B cell (primary cell): ENCODE results near the gene TFF3. TPM values are rescaled to one million over a fixed set of nuclear protein-coding genes. Genes with fewer than 3 reads are reported as not detected.

Source experiments
- ATAC-seq: fragments of 200-7000 bp; cut with Tn5 transposase; one replicate; pipeline ENCODE4 v1.10.0; 2021; ENCODE audit warnings: low read depth, mild to moderate bottlenecking, moderate number of reproducible peaks, moderate library complexity
- CTCF ChIA-PET: fragments of 350-600 bp; sonication (Branson Sonifier 250); formaldehyde crosslinking; loops from one replicate; lab custom pipeline; 2021; ENCODE audit warnings: antibody characterized with exemption, inconsistent platforms; lab: Charles Lee
- POLR2A ChIA-PET: fragments of 350-600 bp; sonication (Branson Sonifier 250); formaldehyde crosslinking; loops from one replicate; lab custom pipeline; 2021; ENCODE audit warnings: antibody characterized with exemption; lab: Charles Lee
- DNase-seq: peaks from one replicate; pipeline ENCODE4 v3.0.0; 2013
- H2AFZ ChIP-seq: 2 replicates; pipeline ENCODE4 v1.6.1; 2012; ENCODE audit warnings: mild to moderate bottlenecking, low read depth, low read length; ENCODE audit not compliant: insufficient read depth, poor library complexity, severe bottlenecking
- H3K27ac ChIP-seq, 2 donors: 1 replicate in 1 of 2; 2 replicates in 1 of 2; pipeline ENCODE4 v1.5.1; 2012 to 2013; ENCODE audit warnings: low read length in 2 of 2, mild to moderate bottlenecking in 2 of 2, moderate library complexity in 1 of 2
- H3K27me3 ChIP-seq, 4 experiments: fragments of 200-600 bp in 1 of 4; sonication (generic) in 1 of 4; replicated peaks in 1 of 4; 1 replicate in 2 of 4; 2 replicates in 2 of 4; pipeline versions ENCODE4 v1.6.1 to v1.7.0; 2013 to 2016; ENCODE audit warnings: low read length in 3 of 4, mild to moderate bottlenecking in 2 of 4, mixed read lengths in 1 of 4, moderate library complexity in 1 of 4; ENCODE audit not compliant: insufficient read depth in 4 of 4, control insufficient read depth in 3 of 4; ENCODE audit errors: control extremely low read depth in 1 of 4
- H3K36me3 ChIP-seq, 2 experiments: replicated peaks in 1 of 2; 1 replicate in 1 of 2; 2 replicates in 1 of 2; pipeline versions ENCODE4 v1.6.1 to v1.7.1; 2013; ENCODE audit warnings: low read length in 1 of 2; ENCODE audit not compliant: insufficient read depth in 2 of 2, control insufficient read depth in 1 of 2; ENCODE audit errors: control extremely low read depth in 1 of 2, extremely low read depth in 1 of 2
- H3K4me1 ChIP-seq, 2 donors: fragments of 200-600 bp in 1 of 2; sonication (generic) in 1 of 2; 1 replicate in 1 of 2; 2 replicates in 1 of 2; pipeline versions ENCODE4 v1.5.1 to v1.6.1; 2013 to 2017; ENCODE audit warnings: low read length in 2 of 2; ENCODE audit not compliant: control insufficient read depth in 2 of 2, insufficient read depth in 2 of 2
- H3K4me2 ChIP-seq: replicated peaks from 2 replicates; pipeline ENCODE3; 2012; ENCODE audit warnings: mild to moderate bottlenecking, low read depth, low read length; ENCODE audit not compliant: poor library complexity, severe bottlenecking
- H3K4me3 ChIP-seq, 5 experiments: fragments of 200-600 bp in 1 of 5; sonication (generic) in 1 of 5; 1 replicate in 3 of 5; 2 replicates in 2 of 5; pipeline versions ENCODE4 v1.5.1 to v1.7.0; 2011 to 2016; ENCODE audit warnings: low read length in 4 of 5, mild to moderate bottlenecking in 4 of 5, low read depth in 2 of 5, control low read depth in 1 of 5, moderate library complexity in 1 of 5; ENCODE audit not compliant: insufficient read depth in 1 of 5; ENCODE audit errors: control extremely low read depth in 1 of 5, extremely low read depth in 1 of 5
- H3K79me2 ChIP-seq: fragments of 200-600 bp; sonication (generic); one replicate; pipeline ENCODE4 v1.6.0; 2016; ENCODE audit warnings: low read length; ENCODE audit not compliant: control insufficient read depth, insufficient read depth
- H3K9ac ChIP-seq: fragments of 200-600 bp; sonication (generic); 2 replicates; pipeline ENCODE4 v1.6.1; 2017; ENCODE audit warnings: mild to moderate bottlenecking, low read length, moderate library complexity
- H3K9me3 ChIP-seq, 3 donors: one replicate each; pipeline versions ENCODE4 v1.6.1 to v1.7.1; 2013; ENCODE audit warnings: low read length in 2 of 3; ENCODE audit not compliant: control insufficient read depth in 2 of 3, insufficient read depth in 1 of 3; ENCODE audit errors: control extremely low read depth in 1 of 3
- H4K20me1 ChIP-seq: 2 replicates; pipeline ENCODE4 v1.6.0; 2012; ENCODE audit warnings: mild to moderate bottlenecking, low read length; ENCODE audit not compliant: insufficient read depth, control insufficient read depth, poor library complexity, severe bottlenecking
- H3K27ac Mint-ChIP-seq: one replicate; pipeline ENCODE4 v1.8.0; 2021; ENCODE audit warnings: mixed read lengths
- H3K27me3 Mint-ChIP-seq: one replicate; pipeline ENCODE4 v1.8.0; 2021; ENCODE audit warnings: mixed read lengths
- H3K4me1 Mint-ChIP-seq: one replicate; pipeline ENCODE4 v1.8.0; 2021; ENCODE audit warnings: mixed read lengths
- H3K4me3 Mint-ChIP-seq: one replicate; pipeline ENCODE4 v1.8.0; 2021; ENCODE audit warnings: mixed read lengths
- H3K9me3 Mint-ChIP-seq: one replicate; pipeline ENCODE4 v1.8.0; 2022; ENCODE audit warnings: mixed read lengths; ENCODE audit not compliant: insufficient read depth
- EZH2 ChIP-seq: IDR thresholded peaks from 2 replicates; pipeline ENCODE4 v1.6.1; 2012; ENCODE audit warnings: borderline replicate concordance, low read depth, mild to moderate bottlenecking, moderate library complexity, low read length; ENCODE audit not compliant: insufficient read depth, poor library complexity, severe bottlenecking
- WGBS: methylation state at CpG from one replicate; pipeline ENCODE4 v1.1.5; 2013; ENCODE audit warnings: missing lambda C conversion rate; ENCODE audit not compliant: insufficient coverage; 5-methylcytosine and 5-hydroxymethylcytosine counted together
- intact Hi-C: fragments of 100-400 bp; cut with micrococcal nuclease; formaldehyde crosslinking; loops from one replicate; pipeline ENCODE4 v1.10.0; 2022
- polyA plus RNA-seq: library from polyadenylated mRNA; depleted of rRNA; stranded (reverse); fragments of >200 nt; gene quantifications from 2 replicates; pipeline ENCODE4 v1.2.3, GENCODE V29; 2012
- total RNA-seq, 2 donors: library from RNA; stranded (reverse); fragments of 120-200 nt in 1 of 2; gene quantifications; 1 replicate in 1 of 2; 2 replicates in 1 of 2; pipeline versions ENCODE4 v1.2.3 to v1.2.4, GENCODE V29; 2013 to 2022
- TF ChIP-seq, protein P1 (sequence below): fragments of 200-600 bp; IDR thresholded peaks from one replicate; pipeline ENCODE4 v1.8.0; 2022; ENCODE audit warnings: antibody characterized with exemption, mild to moderate bottlenecking

The TFF3 gene
- total and polyA plus RNA-seq, 2 donors (not counting 1 experiment from before 2014, with no cell fraction given) = not detected

DNA sequence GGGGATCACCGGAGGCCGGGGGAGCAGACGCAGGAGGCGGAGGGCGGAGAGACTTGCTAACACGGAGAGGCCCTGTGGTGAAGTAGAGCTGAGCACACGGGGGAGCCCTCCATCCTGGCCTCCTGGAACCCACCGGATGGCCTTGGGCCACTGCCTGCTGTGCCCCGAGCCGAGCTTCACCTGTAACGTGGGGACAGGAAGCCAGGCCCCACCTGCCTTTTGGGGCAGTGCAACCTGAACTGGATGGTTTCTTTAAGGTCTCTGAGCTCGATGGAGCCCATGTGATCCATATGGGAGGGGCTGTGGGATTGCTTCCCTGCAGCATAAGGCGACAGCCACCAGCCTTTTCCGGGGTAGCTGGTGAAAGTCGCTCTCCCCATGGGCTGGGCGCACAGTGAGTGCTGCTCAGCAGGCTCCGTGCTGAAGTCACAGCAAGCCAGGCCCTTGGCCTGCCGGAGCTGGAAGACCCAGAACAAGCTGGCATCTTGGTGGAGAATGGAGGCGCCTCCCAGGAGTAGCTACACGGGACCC, 35.8 kb downstream of the TFF3 start:
- ChIA-PET POLR2A (interaction anchor here (0.6 kb wide), 1 partner anchor 1047 kb away, joined by 6 read pairs; no protein-coding TSS in a partner anchor), CTCF (interaction anchor here (2.1 kb wide), 1 partner anchor 20 kb away, joined by 8 read pairs; no protein-coding TSS in a partner anchor)
- ATAC-seq (no peak), DNase-seq (no peak)
- Histone ChIP-seq H3K36me3 (peaks cover 1 to 61% of the 10 kb centered on the region in 2 experiments), H3K79me2 (no peaks in the 10 kb centered on the region), H3K4me3 (no peak overlapping the region), H3K27me3 (no peaks in the 10 kb centered on the region), H3K4me1 (no peaks in the 10 kb centered on the region), H2AFZ (no peak overlapping the region), H3K9me3 (peaks cover 0 to 3% (median 0%) of the 10 kb centered on the region in 3 donors), H3K9ac (no peak overlapping the region), H3K4me2 (no peak overlapping the region), H4K20me1 (peaks cover 4% of the 10 kb centered on the region), H3K27ac (no peak overlapping the region)
- intact Hi-C loops = no loop called here
- Mint-ChIP-seq H3K4me3 (no peak overlapping the region), H3K4me1 (peaks cover 1% of the 10 kb centered on the region), H3K9me3 (no peaks in the 10 kb centered on the region), H3K27me3 (no peaks in the 10 kb centered on the region), H3K27ac (no peak overlapping the region)
- WGBS = 89% methylated on average over 19 of the region's 20 CpGs
- TF ChIP-seq EZH2 = no peak
- TF ChIP-seq, protein P1, sequence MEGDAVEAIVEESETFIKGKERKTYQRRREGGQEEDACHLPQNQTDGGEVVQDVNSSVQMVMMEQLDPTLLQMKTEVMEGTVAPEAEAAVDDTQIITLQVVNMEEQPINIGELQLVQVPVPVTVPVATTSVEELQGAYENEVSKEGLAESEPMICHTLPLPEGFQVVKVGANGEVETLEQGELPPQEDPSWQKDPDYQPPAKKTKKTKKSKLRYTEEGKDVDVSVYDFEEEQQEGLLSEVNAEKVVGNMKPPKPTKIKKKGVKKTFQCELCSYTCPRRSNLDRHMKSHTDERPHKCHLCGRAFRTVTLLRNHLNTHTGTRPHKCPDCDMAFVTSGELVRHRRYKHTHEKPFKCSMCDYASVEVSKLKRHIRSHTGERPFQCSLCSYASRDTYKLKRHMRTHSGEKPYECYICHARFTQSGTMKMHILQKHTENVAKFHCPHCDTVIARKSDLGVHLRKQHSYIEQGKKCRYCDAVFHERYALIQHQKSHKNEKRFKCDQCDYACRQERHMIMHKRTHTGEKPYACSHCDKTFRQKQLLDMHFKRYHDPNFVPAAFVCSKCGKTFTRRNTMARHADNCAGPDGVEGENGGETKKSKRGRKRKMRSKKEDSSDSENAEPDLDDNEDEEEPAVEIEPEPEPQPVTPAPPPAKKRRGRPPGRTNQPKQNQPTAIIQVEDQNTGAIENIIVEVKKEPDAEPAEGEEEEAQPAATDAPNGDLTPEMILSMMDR = no peak

DNA sequence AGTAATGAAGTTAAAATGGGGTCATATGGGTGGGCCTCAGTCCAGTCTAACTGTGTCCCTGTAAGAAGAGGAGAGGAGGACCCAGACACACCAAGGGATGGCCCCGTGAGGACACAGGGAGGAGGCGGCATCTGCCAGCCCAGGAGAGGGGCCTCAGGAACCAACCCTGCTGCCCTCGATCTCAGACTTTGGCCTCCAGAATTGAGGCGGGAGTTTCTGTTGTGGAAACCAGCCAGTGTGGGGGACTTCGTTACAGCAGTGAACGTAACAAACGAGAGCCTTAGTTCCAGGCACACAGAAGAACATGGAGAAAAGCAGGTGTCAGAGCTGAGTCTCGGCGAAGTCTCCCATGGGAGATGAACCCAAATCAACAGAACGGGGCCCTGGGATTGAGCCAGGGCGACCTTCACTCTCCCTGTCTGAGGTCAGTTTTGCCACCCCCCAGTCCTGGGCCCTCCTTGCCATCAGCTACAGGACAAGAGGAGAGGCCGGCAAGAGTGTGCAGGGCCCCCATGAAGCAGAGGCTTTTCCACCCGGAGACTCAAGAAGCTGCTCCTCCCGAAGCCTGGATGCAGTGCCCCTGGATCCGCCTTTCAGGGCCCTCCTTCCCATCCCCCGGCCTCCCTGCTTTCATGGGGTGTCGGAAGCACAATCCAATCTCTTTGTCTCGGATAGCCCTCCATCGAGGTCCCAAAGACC, 36.6 kb downstream of the TFF3 start:
- WGBS = 90% methylated on average over 19 of the region's 19 CpGs
- Mint-ChIP-seq H3K27ac (no peak overlapping the region), H3K4me3 (no peak overlapping the region), H3K27me3 (no peaks in the 10 kb centered on the region), H3K9me3 (no peaks in the 10 kb centered on the region), H3K4me1 (peaks cover 1% of the 10 kb centered on the region)
- no peak for DNase-seq
- peaks cover 0 to 3% (median 0%) of the 10 kb centered on the region in 3 donors for H3K9me3 ChIP-seq
- H4K20me1 ChIP-seq = peaks cover 7% of the 10 kb centered on the region
- no peak overlapping the region for H3K9ac ChIP-seq
- intact Hi-C loops = no loop called here
- H3K79me2 ChIP-seq = no peaks in the 10 kb centered on the region
- peaks cover 1 to 66% of the 10 kb centered on the region in 2 experiments for H3K36me3 ChIP-seq
- H3K4me2 ChIP-seq = no peak overlapping the region
- H2AFZ ChIP-seq = no peak overlapping the region
- no peaks in the 10 kb centered on the region for H3K4me1 ChIP-seq
- H3K4me3 ChIP-seq = no peak overlapping the region
- CTCF ChIA-PET = interaction anchor here (2.1 kb wide), 1 partner anchor 19 kb away, joined by 8 read pairs; no protein-coding TSS in a partner anchor
- POLR2A ChIA-PET = interaction anchor here (0.6 kb wide), 1 partner anchor 1046 kb away, joined by 6 read pairs; no protein-coding TSS in a partner anchor
- ATAC-seq = no peak
- H3K27me3 ChIP-seq = no peaks in the 10 kb centered on the region
- H3K27ac ChIP-seq = no peak overlapping the region
- TF ChIP-seq, protein P1 = no peak
